Glomerular visceral epithelial cell (primary cell): ENCODE data around the gene ATN1.

Experiments
- DNase-seq: peaks from one replicate; pipeline ENCODE4 v3.0.0-alpha.2; 2016; ENCODE audit errors: extremely low spot score

ATN1 gene

DNA sequence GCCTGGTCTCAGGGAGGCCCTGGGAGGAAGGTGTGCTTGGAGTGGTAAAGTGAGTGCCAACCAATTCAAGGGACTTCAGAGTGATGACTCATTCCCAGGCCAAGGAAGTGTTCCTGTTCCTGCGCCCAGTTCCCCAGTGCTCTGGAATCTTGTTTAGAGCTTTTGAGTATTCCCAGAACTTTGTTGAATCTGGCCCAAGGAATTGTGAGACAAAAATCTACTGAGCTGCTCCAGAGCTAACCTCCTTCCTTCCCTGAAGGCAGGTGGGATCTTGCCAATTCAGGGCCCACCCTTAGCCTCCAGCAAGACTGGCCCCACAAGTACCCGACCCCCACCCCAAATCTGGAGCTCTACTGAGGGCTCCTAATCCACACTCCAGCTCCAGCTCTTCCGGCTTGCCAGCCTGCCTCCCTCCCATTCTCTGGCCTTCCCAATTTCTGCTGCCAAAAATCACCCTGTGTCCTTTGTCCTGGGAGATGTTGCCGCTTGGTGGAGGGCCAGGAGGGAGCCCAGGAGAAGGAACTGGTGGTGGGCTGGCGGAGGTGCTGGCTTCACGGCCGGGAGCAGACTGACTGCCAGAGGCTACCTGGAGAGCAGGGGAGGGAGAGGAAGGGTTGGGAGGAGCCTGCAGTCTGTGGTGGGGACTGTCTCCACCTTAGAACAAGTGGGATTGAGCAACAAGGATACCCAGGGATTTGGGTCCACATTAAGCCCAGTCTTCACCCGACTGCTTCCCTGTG lies 2.0 kb upstream of the ATN1 start:
- DNase-seq, result peak; percentile 82

DNA sequence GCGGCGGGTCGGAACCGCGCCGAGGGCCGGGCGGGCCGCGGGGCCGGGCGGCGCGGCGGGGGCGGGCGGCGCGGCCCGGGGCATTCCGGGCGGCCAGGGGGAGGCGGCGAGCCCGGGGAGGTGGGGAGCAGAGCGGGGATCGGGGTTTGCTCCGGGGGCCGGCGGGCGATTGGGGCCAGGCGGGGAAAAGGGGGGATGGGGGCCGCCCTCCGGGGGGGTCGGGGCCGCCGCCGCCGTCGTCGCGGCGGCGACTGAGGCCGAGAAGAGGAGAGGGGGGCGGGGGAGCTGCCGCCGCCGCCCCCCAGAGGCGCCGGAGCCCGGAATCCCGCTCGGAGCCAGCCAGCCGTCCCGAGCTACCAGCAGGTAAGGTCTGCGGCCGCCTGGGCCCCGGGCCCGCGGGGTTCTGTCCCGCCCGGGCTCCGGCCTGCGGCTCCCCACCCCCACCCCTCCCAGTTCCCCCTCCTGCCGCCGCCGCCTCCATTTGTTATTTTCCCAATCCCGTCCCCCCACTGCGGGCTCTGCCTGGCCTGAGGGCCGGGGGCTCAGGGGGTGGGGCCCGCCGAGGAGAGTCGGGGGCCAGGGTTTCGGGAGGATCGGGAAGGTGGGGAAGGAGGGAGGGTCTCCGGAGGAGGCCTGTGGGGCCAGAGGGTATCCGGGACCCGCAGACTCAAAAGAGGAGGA lies 403 bp downstream of the ATN1 start:
- no peak for DNase-seq

DNA sequence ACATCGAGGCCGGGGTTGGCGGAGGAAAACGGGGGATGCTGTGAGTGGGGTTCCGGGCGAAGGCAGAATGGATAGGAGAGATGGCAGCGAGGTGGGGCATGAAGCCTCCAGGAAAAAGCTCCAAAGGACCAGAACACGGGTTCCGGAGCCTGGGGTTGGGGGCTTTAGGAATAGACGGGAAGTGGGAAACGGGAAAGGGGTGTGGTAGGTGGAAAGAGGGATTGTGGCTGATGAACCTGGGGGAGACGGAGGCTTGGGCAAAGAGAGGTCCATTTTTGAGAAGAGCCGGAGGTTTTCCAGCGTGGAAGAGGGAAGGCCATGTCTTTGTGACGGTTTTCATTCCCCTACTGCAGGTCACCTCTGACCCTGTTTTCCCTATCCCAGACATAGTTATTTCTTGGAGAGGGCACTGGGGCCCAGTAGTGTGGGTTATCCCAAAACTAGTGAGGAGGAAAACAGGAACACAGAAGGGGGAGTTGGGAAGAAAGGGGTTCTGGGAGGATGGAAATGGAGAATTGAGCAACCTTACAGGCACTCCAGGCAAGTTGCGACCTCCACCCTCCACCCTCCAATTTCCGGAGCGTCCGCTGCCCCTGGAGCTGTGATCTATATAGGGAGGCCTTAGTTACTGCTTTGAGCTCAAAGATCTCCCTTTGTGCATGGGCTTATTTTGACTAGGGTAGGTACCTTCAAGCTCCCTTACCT lies 1.1 kb downstream of the ATN1 start:
- no peak for DNase-seq

- no peak for DNase-seq
Measured at GRCh38 chr12:6929466-6930452, 2.0 kb downstream of the ATN1 start.

GRCh38 chr12:6932766-6933165 lies 5.0 kb downstream of the ATN1 start:
- no peak for DNase-seq

GRCh38 chr12:6934110-6934509 lies 6.4 kb downstream of the ATN1 start:
- no peak for DNase-seq

DNA sequence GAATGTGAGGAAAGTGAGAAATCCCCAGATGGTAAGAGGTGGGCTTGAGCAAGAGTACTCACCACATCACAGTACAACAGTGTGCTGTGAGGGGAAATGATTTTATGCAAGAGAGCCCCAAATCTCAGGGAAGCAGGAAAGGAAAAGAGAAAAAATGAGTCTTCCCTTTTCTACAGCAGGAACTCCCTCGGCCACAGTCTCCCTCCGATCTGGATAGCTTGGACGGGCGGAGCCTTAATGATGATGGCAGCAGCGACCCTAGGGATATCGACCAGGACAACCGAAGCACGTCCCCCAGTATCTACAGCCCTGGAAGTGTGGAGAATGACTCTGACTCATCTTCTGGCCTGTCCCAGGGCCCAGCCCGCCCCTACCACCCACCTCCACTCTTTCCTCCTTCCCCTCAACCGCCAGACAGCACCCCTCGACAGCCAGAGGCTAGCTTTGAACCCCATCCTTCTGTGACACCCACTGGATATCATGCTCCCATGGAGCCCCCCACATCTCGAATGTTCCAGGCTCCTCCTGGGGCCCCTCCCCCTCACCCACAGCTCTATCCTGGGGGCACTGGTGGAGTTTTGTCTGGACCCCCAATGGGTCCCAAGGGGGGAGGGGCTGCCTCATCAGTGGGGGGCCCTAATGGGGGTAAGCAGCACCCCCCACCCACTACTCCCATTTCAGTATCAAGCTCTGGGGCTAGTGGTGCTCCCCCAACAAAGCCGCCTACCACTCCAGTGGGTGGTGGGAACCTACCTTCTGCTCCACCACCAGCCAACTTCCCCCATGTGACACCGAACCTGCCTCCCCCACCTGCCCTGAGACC lies 7.8 kb downstream of the ATN1 start:
- DNase-seq, result no peak

DNA sequence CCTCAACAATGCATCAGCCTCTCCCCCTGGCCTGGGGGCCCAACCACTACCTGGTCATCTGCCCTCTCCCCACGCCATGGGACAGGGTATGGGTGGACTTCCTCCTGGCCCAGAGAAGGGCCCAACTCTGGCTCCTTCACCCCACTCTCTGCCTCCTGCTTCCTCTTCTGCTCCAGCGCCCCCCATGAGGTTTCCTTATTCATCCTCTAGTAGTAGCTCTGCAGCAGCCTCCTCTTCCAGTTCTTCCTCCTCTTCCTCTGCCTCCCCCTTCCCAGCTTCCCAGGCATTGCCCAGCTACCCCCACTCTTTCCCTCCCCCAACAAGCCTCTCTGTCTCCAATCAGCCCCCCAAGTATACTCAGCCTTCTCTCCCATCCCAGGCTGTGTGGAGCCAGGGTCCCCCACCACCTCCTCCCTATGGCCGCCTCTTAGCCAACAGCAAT lies 8.5 kb downstream of the ATN1 start:
- DNase-seq, result no peak

GRCh38 chr12:6936636-6937480 lies 9.1 kb downstream of the ATN1 start:
- DNase-seq, result no peak

DNA sequence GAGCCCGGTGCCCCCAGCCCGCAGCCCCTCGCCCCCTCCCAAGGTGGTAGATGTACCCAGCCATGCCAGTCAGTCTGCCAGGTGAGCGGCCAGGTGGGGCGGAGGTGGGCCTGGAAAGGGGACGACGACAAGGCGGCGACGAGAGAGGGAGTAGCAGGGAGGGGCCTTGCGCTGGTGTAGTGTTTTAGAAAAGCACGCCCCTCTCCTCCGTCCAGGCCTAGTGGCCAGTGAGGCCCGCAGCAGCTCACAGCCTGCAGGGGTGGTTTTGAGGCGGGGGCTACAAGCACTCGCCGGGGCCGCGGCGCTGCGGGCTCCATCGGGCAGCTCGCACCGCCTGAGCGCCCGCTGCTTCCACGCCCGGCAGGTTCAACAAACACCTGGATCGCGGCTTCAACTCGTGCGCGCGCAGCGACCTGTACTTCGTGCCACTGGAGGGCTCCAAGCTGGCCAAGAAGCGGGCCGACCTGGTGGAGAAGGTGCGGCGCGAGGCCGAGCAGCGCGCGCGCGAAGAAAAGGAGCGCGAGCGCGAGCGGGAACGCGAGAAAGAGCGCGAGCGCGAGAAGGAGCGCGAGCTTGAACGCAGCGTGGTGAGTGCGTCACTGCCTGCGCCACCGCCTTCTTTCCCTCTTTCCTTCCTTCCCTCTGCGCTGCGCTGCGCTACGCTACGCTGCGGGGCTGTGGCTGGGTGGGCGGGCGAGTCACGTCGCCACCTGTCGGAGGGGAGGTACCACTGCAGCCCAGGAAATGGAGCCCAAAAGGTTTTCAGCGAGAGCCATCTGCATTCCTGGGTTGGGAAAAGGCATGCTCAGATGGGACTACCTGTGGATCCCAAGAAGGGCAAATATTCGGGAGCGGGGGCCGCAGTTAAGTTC lies 10.0 kb downstream of the ATN1 start:
- peak; percentile 91 for DNase-seq

GRCh38 chr12:6938353-6939190 lies 10.8 kb downstream of the ATN1 start:
- no peak for DNase-seq

GRCh38 chr12:6939191-6939540 lies 11.4 kb downstream of the ATN1 start:
- no peak for DNase-seq

GRCh38 chr12:6941267-6941666 lies 13.5 kb downstream of the ATN1 start:
- DNase-seq, result no peak

DNA sequence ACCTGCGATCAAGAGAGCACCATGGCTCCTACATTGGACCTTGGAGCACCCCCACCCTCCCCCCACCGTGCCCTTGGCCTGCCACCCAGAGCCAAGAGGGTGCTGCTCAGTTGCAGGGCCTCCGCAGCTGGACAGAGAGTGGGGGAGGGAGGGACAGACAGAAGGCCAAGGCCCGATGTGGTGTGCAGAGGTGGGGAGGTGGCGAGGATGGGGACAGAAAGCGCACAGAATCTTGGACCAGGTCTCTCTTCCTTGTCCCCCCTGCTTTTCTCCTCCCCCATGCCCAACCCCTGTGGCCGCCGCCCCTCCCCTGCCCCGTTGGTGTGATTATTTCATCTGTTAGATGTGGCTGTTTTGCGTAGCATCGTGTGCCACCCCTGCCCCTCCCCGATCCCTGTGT lies 14.0 kb downstream of the ATN1 start:
- no peak for DNase-seq

DNA sequence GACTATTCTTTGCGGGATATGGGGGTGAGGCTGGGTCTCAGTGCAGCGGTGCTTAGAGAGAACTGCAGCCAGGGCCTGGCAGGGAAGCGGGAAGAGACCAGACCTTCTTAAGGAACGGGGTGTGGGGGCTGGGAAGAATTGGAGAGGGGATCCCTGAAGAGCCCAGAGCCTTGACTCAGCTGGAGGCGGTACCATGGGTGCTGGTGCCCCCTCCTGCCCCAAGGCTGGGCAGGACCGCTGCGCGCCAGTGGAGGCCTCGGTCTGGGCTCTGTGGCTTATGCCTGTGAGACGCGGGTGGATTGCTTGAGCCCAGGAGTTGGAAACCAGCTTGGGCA lies 14.5 kb downstream of the ATN1 start:
- DNase-seq, result peak; percentile 35

- peak; percentile 86 for DNase-seq
Measured at GRCh38 chr12:6943389-6943721, 15.6 kb downstream of the ATN1 start.

DNA sequence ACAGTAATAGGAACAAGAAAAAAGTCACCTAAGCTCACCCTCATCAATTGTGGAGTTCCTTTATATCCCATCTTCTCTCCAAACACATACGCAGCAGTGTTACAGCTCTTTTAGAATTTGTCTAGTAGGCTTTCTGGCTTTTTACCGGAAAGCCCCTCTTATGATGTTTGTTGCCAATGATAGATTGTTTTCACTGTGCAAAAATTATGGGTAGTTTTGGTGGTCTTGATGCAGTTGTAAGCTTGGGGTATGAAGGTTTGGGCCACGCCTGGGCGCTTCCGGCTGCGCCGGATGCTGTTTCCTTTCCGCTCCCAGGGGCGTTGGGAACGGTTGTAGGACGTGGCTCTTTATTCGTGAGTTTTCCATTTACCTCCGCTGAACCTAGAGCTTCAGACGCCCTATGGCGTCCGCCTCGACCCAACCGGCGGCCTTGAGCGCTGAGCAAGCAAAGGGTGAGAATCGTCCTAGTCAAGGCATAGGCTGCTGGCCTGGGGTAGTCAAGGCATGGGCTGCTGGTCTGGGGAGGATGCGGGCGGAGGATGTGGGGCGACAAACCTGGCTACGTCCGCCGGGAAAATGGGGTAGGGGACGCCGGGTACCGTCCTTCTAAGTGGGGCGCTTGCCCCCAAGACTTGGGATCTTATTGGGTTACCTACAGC lies 16.1 kb downstream of the ATN1 start, which contains the start of the genes C12orf57 and RNU7-1:
TSS of gene C12orf57 (plus strand) at position 301 of the 659 bp plus-strand sequence. CDS start at position 401, 100 bp downstream.
TSS of gene RNU7-1 (plus strand) at position 95 of the 659 bp plus-strand sequence.
- DNase-seq, result peak; percentile 92
